Measurements from ENCODE around the gene AGPS. TPM values are rescaled to one million over a fixed set of nuclear protein-coding genes. Genes with fewer than 3 reads are reported as not detected.

Gene AGPS
- polyA plus RNA-seq, 1 experiment, result 6.9 TPM

- ChIA-PET POLR2A (no interaction called here), CTCF (interaction anchor here (0.5 to 1.2 kb wide), 5 partner anchors 13 to 405 kb away, joined by 3 to 4 read pairs (median 3); no protein-coding TSS in a partner anchor)
- no peak overlapping the region for H3K4me3 ChIP-seq (ENCODE audit: low read depth, low read length)
- DNase-seq (ENCODE audit: low read depth), result no peak
- H3K27me3 ChIP-seq (ENCODE audit: control insufficient read depth, insufficient read depth, low read length), result peaks cover 1% of the 10 kb centered on the region; the same call in 1 of the 2 replicates
- H3K36me3 ChIP-seq (ENCODE audit: control insufficient read depth, insufficient read depth, low read length), result no peaks in the 10 kb centered on the region
- TF ChIP-seq CTCF (IDR thresholded peaks at IDR 0.05; ENCODE audit: insufficient read depth, low read depth, low read length), result no peak
Measured at GRCh38 chr2:177568893-177569292, 176.3 kb downstream of the AGPS start.

- no peak for TF ChIP-seq CTCF (IDR thresholded peaks at IDR 0.05; ENCODE audit: insufficient read depth, low read depth, low read length)
- DNase-seq (ENCODE audit: low read depth), result no peak
- POLR2A ChIA-PET, result no interaction called here
Measured at GRCh38 chr2:177572236-177572671, 179.7 kb downstream of the AGPS start.

GRCh38 chr2:177573120-177573519 is 180.5 kb downstream of the AGPS start:
- no peaks in the 10 kb centered on the region for H3K27me3 ChIP-seq (ENCODE audit: control insufficient read depth, insufficient read depth, low read length)
- no peak overlapping the region for H3K4me3 ChIP-seq (ENCODE audit: low read depth, low read length)
- DNase-seq (ENCODE audit: low read depth), result no peak
- POLR2A ChIA-PET, result no interaction called here
- no peak for TF ChIP-seq CTCF (IDR thresholded peaks at IDR 0.05; ENCODE audit: insufficient read depth, low read depth, low read length)
- CTCF ChIA-PET, result no interaction called here
- no peaks in the 10 kb centered on the region for H3K36me3 ChIP-seq (ENCODE audit: control insufficient read depth, insufficient read depth, low read length)

More at GRCh38 chr2:177572236-177572671, 179.7 kb downstream of the AGPS start:
- H3K36me3 ChIP-seq (ENCODE audit: control insufficient read depth, insufficient read depth, low read length), result no peaks in the 10 kb centered on the region
- H3K4me3 ChIP-seq (ENCODE audit: low read depth, low read length), result no peak overlapping the region
- H3K27me3 ChIP-seq (ENCODE audit: control insufficient read depth, insufficient read depth, low read length), result peaks cover 1% of the 10 kb centered on the region; the same call in 1 of the 2 replicates
- CTCF ChIA-PET, result interaction anchor here (1.0 to 1.4 kb wide), 2 partner anchors 10 to 34 kb away, joined by 3 to 4 read pairs; no protein-coding TSS in a partner anchor

GRCh38 chr2:177574356-177574755 is 181.8 kb downstream of the AGPS start:
- no peak for DNase-seq (ENCODE audit: low read depth)
- TF ChIP-seq CTCF (IDR thresholded peaks at IDR 0.05; ENCODE audit: insufficient read depth, low read depth, low read length), result no peak
- POLR2A ChIA-PET, result interaction anchor here (0.5 kb wide), 1 partner anchor 40 kb away, joined by 3 read pairs; no protein-coding TSS in a partner anchor
- CTCF ChIA-PET, result no interaction called here
- Histone ChIP-seq H3K4me3 (ENCODE audit: low read depth, low read length) (no peak overlapping the region), H3K36me3 (ENCODE audit: control insufficient read depth, insufficient read depth, low read length) (no peaks in the 10 kb centered on the region), H3K27me3 (ENCODE audit: control insufficient read depth, insufficient read depth, low read length) (no peaks in the 10 kb centered on the region)

GRCh38 chr2:177575358-177575757 is 182.8 kb downstream of the AGPS start:
- POLR2A ChIA-PET, result no interaction called here
- Histone ChIP-seq H3K27me3 (ENCODE audit: control insufficient read depth, insufficient read depth, low read length) (no peaks in the 10 kb centered on the region), H3K36me3 (ENCODE audit: control insufficient read depth, insufficient read depth, low read length) (no peaks in the 10 kb centered on the region), H3K4me3 (ENCODE audit: low read depth, low read length) (no peak overlapping the region)
- CTCF ChIA-PET, result no interaction called here
- no peak for TF ChIP-seq CTCF (IDR thresholded peaks at IDR 0.05; ENCODE audit: insufficient read depth, low read depth, low read length)
- no peak for DNase-seq (ENCODE audit: low read depth)
